Raji (cell line): ENCODE data around the gene RFK.

Experiments
- POLR2A ChIP-seq: IDR thresholded peaks from 2 replicates; pipeline ENCODE4 v1.6.1; 2011; ENCODE audit warnings: low read depth, low read length, control low read depth; ENCODE audit not compliant: insufficient read depth

RFK gene

GRCh38 chr9:76378367-76379073 is 15.7 kb downstream of the RFK start:
- no peak for TF ChIP-seq POLR2A

GRCh38 chr9:76377791-76378190 is 16.4 kb downstream of the RFK start:
- no peak for TF ChIP-seq POLR2A

- TF ChIP-seq POLR2A = no peak
Observed at GRCh38 chr9:76374783-76375559, 19.3 kb downstream of the RFK start.

- TF ChIP-seq POLR2A = no peak
Observed at GRCh38 chr9:76373784-76374474, 20.3 kb downstream of the RFK start.

GRCh38 chr9:76373173-76373783 is 20.9 kb downstream of the RFK start:
- no peak for TF ChIP-seq POLR2A

- no peak for TF ChIP-seq POLR2A
Observed at GRCh38 chr9:76372336-76372735, 21.9 kb downstream of the RFK start.

GRCh38 chr9:76371901-76372300 is 22.3 kb downstream of the RFK start:
- TF ChIP-seq POLR2A = no peak

- TF ChIP-seq POLR2A = no peak
Observed at GRCh38 chr9:76370396-76371023, 23.7 kb downstream of the RFK start.

GRCh38 chr9:76369583-76369982 is 24.6 kb downstream of the RFK start:
- TF ChIP-seq POLR2A = no peak

GRCh38 chr9:76366275-76366674 is 28.0 kb downstream of the RFK start:
- no peak for TF ChIP-seq POLR2A

- no peak for TF ChIP-seq POLR2A
Observed at GRCh38 chr9:76365028-76365427, 29.2 kb downstream of the RFK start.

GRCh38 chr9:76363032-76363395 is 31.2 kb downstream of the RFK start:
- no peak for TF ChIP-seq POLR2A

GRCh38 chr9:76359766-76360165 is 34.5 kb downstream of the RFK start:
- no peak for TF ChIP-seq POLR2A

GRCh38 chr9:76359365-76359764 is 34.9 kb downstream of the RFK start:
- no peak for TF ChIP-seq POLR2A
